K562 (cell line): Measurements from ENCODE around the gene PTPRF. TPM values are rescaled to one million over a fixed set of nuclear protein-coding genes. Genes with fewer than 3 reads are reported as not detected.

Source experiments
- BHLHE40 ChIP-seq: IDR thresholded peaks from 2 replicates; pipeline ENCODE4 v1.6.1; 2011; ENCODE audit warnings: low read length, improper control_type of control experiment
- CCAR2 ChIP-seq: fragments of 200-400 bp; formaldehyde crosslinking; IDR thresholded peaks from 2 replicates; pipeline ENCODE4 v1.6.1; 2017; ENCODE audit warnings: mild to moderate bottlenecking, low read depth, low read length
- ELF4 ChIP-seq: fragments of 450-650 bp; formaldehyde crosslinking; IDR thresholded peaks from 2 replicates; pipeline ENCODE4 v1.4.0; 2022; ENCODE audit warnings: missing genetic modification characterization
- GTF2F1 ChIP-seq: IDR thresholded peaks from 2 replicates; pipeline ENCODE4 v1.6.1; 2011; ENCODE audit warnings: low read depth, low read length, improper control_type of control experiment
- HDAC6 ChIP-seq: IDR thresholded peaks from 2 replicates; pipeline ENCODE4 v1.6.1; 2012; ENCODE audit warnings: low read depth, mild to moderate bottlenecking, control low read depth, inconsistent platforms, low read length, moderate library complexity
- HLTF ChIP-seq: fragments of 450-650 bp; IDR thresholded peaks from 2 replicates; pipeline ENCODE4 v1.6.1; 2016
- HNRNPUL1 ChIP-seq: fragments of 200-400 bp; formaldehyde crosslinking; IDR thresholded peaks from 2 replicates; pipeline ENCODE4 v1.6.1; 2017; ENCODE audit warnings: low read length
- IFI16 ChIP-seq: fragments of 250-450 bp; sonication (Bioruptor Pico); IDR thresholded peaks from 2 replicates; pipeline ENCODE4 v2.1.2; 2022; ENCODE audit warnings: mild to moderate bottlenecking, inconsistent platforms
- MNT ChIP-seq, 2 experiments: fragments of 450-650 bp; conservative IDR thresholded peaks; 2 replicates each; pipeline ENCODE4 v1.6.1; 2017; ENCODE audit warnings: mild to moderate bottlenecking in 2 of 2, moderate library complexity in 2 of 2
- NEUROD1 ChIP-seq: fragments of 150-350 bp; IDR thresholded peaks from 2 replicates; pipeline ENCODE4 v1.6.1; 2014; ENCODE audit warnings: borderline replicate concordance, low read length, low read depth; ENCODE audit not compliant: partially characterized antibody
- RBBP5 ChIP-seq: fragments of 200-600 bp; sonication (generic); IDR thresholded peaks from 2 replicates; pipeline ENCODE4 v1.6.1; 2012; ENCODE audit warnings: borderline replicate concordance, mild to moderate bottlenecking, low read length, control low read depth, inconsistent platforms; ENCODE audit not compliant: insufficient read depth, poor library complexity, severe bottlenecking
- SNAPC5 ChIP-seq: fragments of 250-450 bp; sonication (Bioruptor Pico); IDR thresholded peaks from 2 replicates; pipeline ENCODE4 v1.8.0; 2021; ENCODE audit warnings: moderate library complexity, mild to moderate bottlenecking, inconsistent platforms
- USF2 ChIP-seq: sonication (generic); formaldehyde crosslinking; IDR thresholded peaks from 2 replicates; pipeline ENCODE4 v1.5.0; 2020; ENCODE audit warnings: missing genetic modification reagents
- ZBTB7A ChIP-seq: IDR thresholded peaks from 2 replicates; pipeline ENCODE4 v1.6.1; 2011; ENCODE audit warnings: low read depth, mild to moderate bottlenecking, low read length, moderate library complexity, borderline replicate concordance; ENCODE audit not compliant: control insufficient read depth
- ZFX ChIP-seq: sonication (generic); formaldehyde crosslinking; IDR thresholded peaks from 2 replicates; pipeline ENCODE4 v1.8.0; 2022; ENCODE audit warnings: mild to moderate bottlenecking, missing genetic modification reagents, moderate library complexity
- ZNF449 ChIP-seq: fragments of 250-450 bp; sonication (Bioruptor Pico); IDR thresholded peaks from 2 replicates; pipeline ENCODE4 v1.8.0; 2022; ENCODE audit warnings: moderate library complexity, mild to moderate bottlenecking, inconsistent platforms
- ZNF75A ChIP-seq: fragments of 450-650 bp; formaldehyde crosslinking; IDR thresholded peaks from 2 replicates; pipeline ENCODE4 v1.4.0; 2020; ENCODE audit warnings: mild to moderate bottlenecking
- polyA plus RNA-seq, 8 experiments: library from polyadenylated mRNA; depleted of rRNA in 4 of 8; stranded (reverse) in 5 of 8; unstranded in 3 of 8; fragments of >200 nt; fragmentation: Nextera tagmentation in 2 of 8; fragmentation: Illumina TruSeq in 1 of 8; extraction: Ambion mirVana in 2 of 8; extraction: Trizol in 1 of 8; gene quantifications; 2 replicates each; pipeline versions ENCODE4 v1.2.1 to v1.2.3, GENCODE V29; 2011 to 2014; ENCODE audit warnings: inconsistent platforms in 1 of 8, missing spikeins in 1 of 8
- total RNA-seq, 7 experiments: library from RNA; depleted of rRNA in 6 of 7; stranded (reverse); fragments of >200 nt in 6 of 7; fragmentation: Illumina TruSeq in 2 of 7; extraction: Trizol in 2 of 7; gene quantifications; 2 replicates each; pipeline versions ENCODE4 v1.2.1 to v1.2.3, GENCODE V29; 2011 to 2021; ENCODE audit warnings: low replicate concordance in 1 of 7
- TF ChIP-seq, protein P1 (sequence below): fragments of 150-350 bp; conservative IDR thresholded peaks from 2 replicates; pipeline ENCODE4 v1.6.1; 2014; ENCODE audit warnings: low read length
- TF ChIP-seq, protein P2 (sequence below), 2 experiments: IDR thresholded peaks; 2 replicates each; pipeline ENCODE4 v1.6.1; 2012; ENCODE audit warnings: improper control_type of control experiment in 2 of 2, low read depth in 2 of 2, low read length in 2 of 2, borderline replicate concordance in 1 of 2

Gene PTPRF
- total and polyA plus RNA-seq, 9 of the 15 experiments (the other 6 are each of a cell fraction or from before 2014, with no cell fraction given) = 0.13 to 4.3 (median 1.1) TPM

DNA sequence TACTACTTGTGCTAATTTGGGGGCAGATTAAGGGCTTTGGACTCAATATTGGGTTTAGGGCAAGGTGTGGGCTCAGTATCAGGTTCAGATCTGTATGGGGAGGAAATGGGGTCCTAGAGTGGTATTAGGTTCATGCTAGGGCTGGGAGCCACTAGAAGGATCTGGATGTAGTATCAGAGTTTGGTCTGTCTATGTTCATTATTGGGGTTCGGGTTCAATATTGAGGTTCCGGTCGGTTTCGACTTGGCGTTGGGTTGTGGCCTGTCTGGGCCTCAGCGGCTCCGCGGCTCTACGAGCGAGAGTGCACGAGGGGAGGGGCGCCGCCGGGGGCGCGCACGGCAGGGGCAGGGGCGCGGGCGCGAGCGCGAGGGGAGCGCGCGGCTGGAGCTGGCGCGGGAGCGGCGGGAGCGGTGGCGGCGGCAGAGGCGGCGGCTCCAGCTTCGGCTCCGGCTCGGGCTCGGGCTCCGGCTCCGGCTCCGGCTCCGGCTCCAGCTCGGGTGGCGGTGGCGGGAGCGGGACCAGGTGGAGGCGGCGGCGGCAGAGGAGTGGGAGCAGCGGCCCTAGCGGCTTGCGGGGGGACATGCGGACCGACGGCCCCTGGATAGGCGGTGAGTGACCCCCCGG lies at the start of gene PTPRF (continued):
- TF ChIP-seq USF2 (CRISPR knock-in tag) = no peak
- TF ChIP-seq HLTF = no peak
- no peak for TF ChIP-seq IFI16 (CRISPR knock-in tag)
- TF ChIP-seq GTF2F1 = no peak
- TF ChIP-seq, protein P1, sequence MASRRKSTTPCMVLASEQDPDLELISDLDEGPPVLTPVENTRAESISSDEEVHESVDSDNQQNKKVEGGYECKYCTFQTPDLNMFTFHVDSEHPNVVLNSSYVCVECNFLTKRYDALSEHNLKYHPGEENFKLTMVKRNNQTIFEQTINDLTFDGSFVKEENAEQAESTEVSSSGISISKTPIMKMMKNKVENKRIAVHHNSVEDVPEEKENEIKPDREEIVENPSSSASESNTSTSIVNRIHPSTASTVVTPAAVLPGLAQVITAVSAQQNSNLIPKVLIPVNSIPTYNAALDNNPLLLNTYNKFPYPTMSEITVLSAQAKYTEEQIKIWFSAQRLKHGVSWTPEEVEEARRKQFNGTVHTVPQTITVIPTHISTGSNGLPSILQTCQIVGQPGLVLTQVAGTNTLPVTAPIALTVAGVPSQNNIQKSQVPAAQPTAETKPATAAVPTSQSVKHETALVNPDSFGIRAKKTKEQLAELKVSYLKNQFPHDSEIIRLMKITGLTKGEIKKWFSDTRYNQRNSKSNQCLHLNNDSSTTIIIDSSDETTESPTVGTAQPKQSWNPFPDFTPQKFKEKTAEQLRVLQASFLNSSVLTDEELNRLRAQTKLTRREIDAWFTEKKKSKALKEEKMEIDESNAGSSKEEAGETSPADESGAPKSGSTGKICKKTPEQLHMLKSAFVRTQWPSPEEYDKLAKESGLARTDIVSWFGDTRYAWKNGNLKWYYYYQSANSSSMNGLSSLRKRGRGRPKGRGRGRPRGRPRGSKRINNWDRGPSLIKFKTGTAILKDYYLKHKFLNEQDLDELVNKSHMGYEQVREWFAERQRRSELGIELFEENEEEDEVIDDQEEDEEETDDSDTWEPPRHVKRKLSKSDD = no peak
- peak; percentile 45 for TF ChIP-seq RBBP5
- TF ChIP-seq CCAR2 = no peak
- TF ChIP-seq ZBTB7A = no peak
- TF ChIP-seq MNT (conservative IDR thresholded peaks at IDR 0.05) = no peak
- no peak for TF ChIP-seq ELF4 (CRISPR knock-in tag)
- TF ChIP-seq NEUROD1 = no peak
- no peak for TF ChIP-seq BHLHE40
- no peak for TF ChIP-seq ZNF449 (CRISPR knock-in tag)
- TF ChIP-seq, protein P2, sequence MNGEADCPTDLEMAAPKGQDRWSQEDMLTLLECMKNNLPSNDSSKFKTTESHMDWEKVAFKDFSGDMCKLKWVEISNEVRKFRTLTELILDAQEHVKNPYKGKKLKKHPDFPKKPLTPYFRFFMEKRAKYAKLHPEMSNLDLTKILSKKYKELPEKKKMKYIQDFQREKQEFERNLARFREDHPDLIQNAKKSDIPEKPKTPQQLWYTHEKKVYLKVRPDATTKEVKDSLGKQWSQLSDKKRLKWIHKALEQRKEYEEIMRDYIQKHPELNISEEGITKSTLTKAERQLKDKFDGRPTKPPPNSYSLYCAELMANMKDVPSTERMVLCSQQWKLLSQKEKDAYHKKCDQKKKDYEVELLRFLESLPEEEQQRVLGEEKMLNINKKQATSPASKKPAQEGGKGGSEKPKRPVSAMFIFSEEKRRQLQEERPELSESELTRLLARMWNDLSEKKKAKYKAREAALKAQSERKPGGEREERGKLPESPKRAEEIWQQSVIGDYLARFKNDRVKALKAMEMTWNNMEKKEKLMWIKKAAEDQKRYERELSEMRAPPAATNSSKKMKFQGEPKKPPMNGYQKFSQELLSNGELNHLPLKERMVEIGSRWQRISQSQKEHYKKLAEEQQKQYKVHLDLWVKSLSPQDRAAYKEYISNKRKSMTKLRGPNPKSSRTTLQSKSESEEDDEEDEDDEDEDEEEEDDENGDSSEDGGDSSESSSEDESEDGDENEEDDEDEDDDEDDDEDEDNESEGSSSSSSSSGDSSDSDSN (IDR thresholded peaks at IDR 0.05; ENCODE audit: borderline replicate concordance in 1 of 2, low read depth in 2 of 2, low read length in 2 of 2) = 0 out of 4 replicates have a peak, but pooled peaks of 1 of the 2 experiments have one; percentile 29
- no peak for TF ChIP-seq ZNF75A
- TF ChIP-seq SNAPC5 (CRISPR knock-in tag) = no peak
- no peak for TF ChIP-seq HNRNPUL1
- no peak for TF ChIP-seq HDAC6
- peak; percentile 36 for TF ChIP-seq ZFX (CRISPR knock-in tag)
